ENCODE results near the gene AATK. TPM values are rescaled to one million over a fixed set of nuclear protein-coding genes. Genes with fewer than 3 reads are reported as not detected.

Gene AATK
- total RNA-seq, 2 experiments from 2014 or later = 1.2 to 1.4 TPM

- no peak overlapping the region for H3K4me3 Mint-ChIP-seq
- POLR2A ChIA-PET = no interaction called here
- no peaks in the 10 kb centered on the region for H3K27me3 Mint-ChIP-seq
These were observed 34.9 kb upstream of the AATK start for GRCh38 chr17:81200695-81201580.

GRCh38 chr17:81200201-81200600, 34.2 kb upstream of the AATK start:
- ATAC-seq (ENCODE audit: low read depth) = no peak

More at GRCh38 chr17:81200695-81201580, 34.9 kb upstream of the AATK start:
- H3K9me3 Mint-ChIP-seq = no peaks in the 10 kb centered on the region
- H3K27ac Mint-ChIP-seq = no peak overlapping the region
- DNase-seq (no peak), ATAC-seq (ENCODE audit: low read depth) (peak; percentile 74)
- no peaks in the 10 kb centered on the region for H3K36me3 Mint-ChIP-seq
- no peaks in the 10 kb centered on the region for H3K4me1 Mint-ChIP-seq

GRCh38 chr17:81199482-81199830, 33.4 kb upstream of the AATK start:
- no peaks in the 10 kb centered on the region for H3K27me3 Mint-ChIP-seq
- no peaks in the 10 kb centered on the region for H3K4me1 Mint-ChIP-seq
- H3K27ac Mint-ChIP-seq = no peak overlapping the region
- H3K4me3 Mint-ChIP-seq = no peak overlapping the region
- no peaks in the 10 kb centered on the region for H3K9me3 Mint-ChIP-seq
- no peak for DNase-seq
- no peak for ATAC-seq (ENCODE audit: low read depth)
- POLR2A ChIA-PET = no interaction called here
- H3K36me3 Mint-ChIP-seq = no peaks in the 10 kb centered on the region

More at GRCh38 chr17:81200201-81200600, 34.2 kb upstream of the AATK start:
- Mint-ChIP-seq H3K9me3 (no peaks in the 10 kb centered on the region), H3K27me3 (no peaks in the 10 kb centered on the region), H3K36me3 (no peaks in the 10 kb centered on the region), H3K27ac (no peak overlapping the region), H3K4me1 (no peaks in the 10 kb centered on the region), H3K4me3 (no peak overlapping the region)
- POLR2A ChIA-PET = no interaction called here
- DNase-seq = no peak

GRCh38 chr17:81198826-81199481, 32.9 kb upstream of the AATK start:
- H3K27ac Mint-ChIP-seq = no peak overlapping the region
- POLR2A ChIA-PET = no interaction called here
- H3K27me3 Mint-ChIP-seq = no peaks in the 10 kb centered on the region
- no peak for ATAC-seq (ENCODE audit: low read depth)
- H3K4me3 Mint-ChIP-seq = no peak overlapping the region
- DNase-seq = no peak
- H3K9me3 Mint-ChIP-seq = no peaks in the 10 kb centered on the region
- H3K36me3 Mint-ChIP-seq = no peaks in the 10 kb centered on the region
- H3K4me1 Mint-ChIP-seq = no peaks in the 10 kb centered on the region

GRCh38 chr17:81197831-81198490, 31.9 kb upstream of the AATK start:
- Mint-ChIP-seq H3K27me3 (no peaks in the 10 kb centered on the region), H3K36me3 (no peaks in the 10 kb centered on the region), H3K4me1 (no peaks in the 10 kb centered on the region), H3K4me3 (no peak overlapping the region), H3K9me3 (no peaks in the 10 kb centered on the region), H3K27ac (no peak overlapping the region)
- no peak for ATAC-seq (ENCODE audit: low read depth)
- no peak for DNase-seq
- POLR2A ChIA-PET = no interaction called here

GRCh38 chr17:81197409-81197795, 31.4 kb upstream of the AATK start:
- Mint-ChIP-seq H3K4me3 (no peak overlapping the region), H3K4me1 (no peaks in the 10 kb centered on the region), H3K36me3 (no peaks in the 10 kb centered on the region), H3K27ac (no peak overlapping the region), H3K9me3 (no peaks in the 10 kb centered on the region), H3K27me3 (no peaks in the 10 kb centered on the region)
- DNase-seq (no peak), ATAC-seq (ENCODE audit: low read depth) (no peak)
- POLR2A ChIA-PET = no interaction called here

- no peaks in the 10 kb centered on the region for H3K4me1 Mint-ChIP-seq
- no peaks in the 10 kb centered on the region for H3K9me3 Mint-ChIP-seq
- DNase-seq (no peak), ATAC-seq (ENCODE audit: low read depth) (no peak)
- H3K27ac Mint-ChIP-seq = no peak overlapping the region
- H3K36me3 Mint-ChIP-seq = no peaks in the 10 kb centered on the region
- H3K27me3 Mint-ChIP-seq = no peaks in the 10 kb centered on the region
- H3K4me3 Mint-ChIP-seq = no peak overlapping the region
- POLR2A ChIA-PET = interaction anchor here (0.5 kb wide), 1 partner anchor 1079 kb away, joined by 4 read pairs; no protein-coding TSS in a partner anchor
These were observed 30.7 kb upstream of the AATK start for GRCh38 chr17:81196505-81197408.

- no peak overlapping the region for H3K27ac Mint-ChIP-seq
- no peak for ATAC-seq (ENCODE audit: low read depth)
- H3K4me1 Mint-ChIP-seq = no peaks in the 10 kb centered on the region
- H3K9me3 Mint-ChIP-seq = no peaks in the 10 kb centered on the region
- no peak for DNase-seq
- POLR2A ChIA-PET = no interaction called here
- H3K4me3 Mint-ChIP-seq = no peak overlapping the region
- no peaks in the 10 kb centered on the region for H3K27me3 Mint-ChIP-seq
- H3K36me3 Mint-ChIP-seq = no peaks in the 10 kb centered on the region
These were observed 30.0 kb upstream of the AATK start for GRCh38 chr17:81195941-81196495.

GRCh38 chr17:81194941-81195901, 29.2 kb upstream of the AATK start:
- Mint-ChIP-seq H3K4me1 (no peaks in the 10 kb centered on the region), H3K36me3 (no peaks in the 10 kb centered on the region), H3K4me3 (no peak overlapping the region), H3K27ac (no peak overlapping the region), H3K9me3 (no peaks in the 10 kb centered on the region), H3K27me3 (no peaks in the 10 kb centered on the region)
- POLR2A ChIA-PET = no interaction called here
- DNase-seq (no peak), ATAC-seq (ENCODE audit: low read depth) (no peak)

- H3K4me3 Mint-ChIP-seq = no peak overlapping the region
- POLR2A ChIA-PET = no interaction called here
- DNase-seq (no peak), ATAC-seq (ENCODE audit: low read depth) (no peak)
- H3K9me3 Mint-ChIP-seq = no peaks in the 10 kb centered on the region
- no peaks in the 10 kb centered on the region for H3K27me3 Mint-ChIP-seq
- no peaks in the 10 kb centered on the region for H3K4me1 Mint-ChIP-seq
- H3K27ac Mint-ChIP-seq = no peak overlapping the region
- H3K36me3 Mint-ChIP-seq = no peaks in the 10 kb centered on the region
These were observed 28.3 kb upstream of the AATK start for GRCh38 chr17:81194225-81194760.

- ATAC-seq (ENCODE audit: low read depth) (no peak), DNase-seq (no peak)
- no peaks in the 10 kb centered on the region for H3K9me3 Mint-ChIP-seq
- POLR2A ChIA-PET = no interaction called here
- no peaks in the 10 kb centered on the region for H3K27me3 Mint-ChIP-seq
- H3K4me1 Mint-ChIP-seq = no peaks in the 10 kb centered on the region
- H3K36me3 Mint-ChIP-seq = no peaks in the 10 kb centered on the region
- H3K4me3 Mint-ChIP-seq = no peak overlapping the region
- no peak overlapping the region for H3K27ac Mint-ChIP-seq
These were observed 27.6 kb upstream of the AATK start for GRCh38 chr17:81193470-81194224.
